ENCODE results near the gene PCARE. TPM values are rescaled to one million over a fixed set of nuclear protein-coding genes. Genes with fewer than 3 reads are reported as not detected.

Gene PCARE
- total and polyA plus RNA-seq, 2 experiments from 2014 or later = not detected

DNA sequence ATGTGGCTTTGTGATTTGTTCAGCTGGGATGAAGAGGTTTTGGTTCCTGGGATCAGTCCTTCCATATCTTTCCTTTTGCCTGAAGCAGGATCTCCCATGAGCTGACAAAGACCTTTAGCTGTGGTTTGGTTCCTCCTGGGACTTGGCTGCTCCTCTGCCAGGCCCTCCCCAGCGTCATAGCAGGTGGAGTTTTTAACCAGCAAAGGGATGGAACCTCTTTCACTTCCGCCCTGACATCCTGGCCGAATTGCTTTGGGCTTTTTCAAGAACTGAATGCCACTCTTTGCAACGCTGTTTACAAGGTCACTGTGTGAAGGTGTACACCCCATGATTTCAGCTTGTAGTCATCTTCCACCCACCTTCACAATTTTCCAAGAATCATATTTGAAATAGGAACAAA, 390 bp downstream of the PCARE start (continued):
- TF ChIP-seq ZNF462 (CRISPR knock-in tag; IDR thresholded peaks at IDR 0.05) (no peak), CREB1 (CRISPR knock-in tag; IDR thresholded peaks at IDR 0.05; ENCODE audit: low read depth) (no peak), NANOG (IDR thresholded peaks at IDR 0.05; ENCODE audit: borderline replicate concordance) (no peak)

- no peak overlapping the region for H2AFZ ChIP-seq
- H3K4me3 Mint-ChIP-seq = no peak overlapping the region
- no peak overlapping the region for H3K4me2 ChIP-seq
- ATAC-seq (no peak), DNase-seq (ENCODE audit: low spot score) (no peak)
- no peak overlapping the region for H3K27ac Mint-ChIP-seq
- H3K4me3 ChIP-seq = no peak overlapping the region
- H3F3A ChIP-seq (replicated peaks; ENCODE audit: low read depth) = no peaks in the 10 kb centered on the region
- no peak overlapping the region for H3K27ac ChIP-seq (ENCODE audit: low read depth)
- H3K4me1 Mint-ChIP-seq = peaks cover 3% of the 10 kb centered on the region; the same call in 1 of the 3 replicates
- no peaks in the 10 kb centered on the region for H3K79me2 ChIP-seq (replicated peaks; ENCODE audit: insufficient read depth)
- no peaks in the 10 kb centered on the region for H3K9me3 Mint-ChIP-seq
- no peak for TF ChIP-seq STAT1 (IDR thresholded peaks at IDR 0.05; ENCODE audit: unreplicated experiment)
- TF ChIP-seq ZNF114 (CRISPR knock-in tag; IDR thresholded peaks at IDR 0.05) = no peak
- TF ChIP-seq NANOG (IDR thresholded peaks at IDR 0.05; ENCODE audit: borderline replicate concordance) = no peak
- no peak for TF ChIP-seq POLR2AphosphoS5 (IDR thresholded peaks at IDR 0.05; ENCODE audit: low read depth)
- no peak for TF ChIP-seq EZH2 (IDR thresholded peaks at IDR 0.05; ENCODE audit: low read depth, unreplicated experiment)
- TF ChIP-seq CREB1 (CRISPR knock-in tag; IDR thresholded peaks at IDR 0.05; ENCODE audit: low read depth) = no peak
- TF ChIP-seq ZNF331 (CRISPR knock-in tag; IDR thresholded peaks at IDR 0.05; ENCODE audit: low read depth) = no peak
- H3K27me3 Mint-ChIP-seq (ENCODE audit: insufficient read depth, low read depth, poor library complexity) = peaks cover 5% of the 10 kb centered on the region
- H4K20me1 ChIP-seq (replicated peaks; ENCODE audit: insufficient read depth) = no peaks in the 10 kb centered on the region
- H3K27me3 ChIP-seq (ENCODE audit: insufficient read depth) = no peaks in the 10 kb centered on the region
- no peaks in the 10 kb centered on the region for H3K36me3 Mint-ChIP-seq (ENCODE audit: low read depth)
- H3K36me3 ChIP-seq (ENCODE audit: insufficient read depth) = no peaks in the 10 kb centered on the region
- H3K9me2 ChIP-seq (ENCODE audit: insufficient read depth) = no peaks in the 10 kb centered on the region
- no peaks in the 10 kb centered on the region for H3K4me1 ChIP-seq (ENCODE audit: insufficient read depth)
Observed at GRCh38 chr2:29072971-29073725, 1.2 kb downstream of the PCARE start.
